Naive thymus-derived CD4-positive, alpha-beta T cell (primary cell): Measurements from ENCODE around the gene ATP5IF1. TPM values are rescaled to one million over a fixed set of nuclear protein-coding genes. Genes with fewer than 3 reads are reported as not detected.

Source experiments
- ATAC-seq: fragments of 150-1000 bp; cut with Tn5 transposase; 2 replicates; pipeline ENCODE4 v1.10.0; 2021; ENCODE audit warnings: mild to moderate bottlenecking, moderate library complexity
- CTCF ChIA-PET: fragments of 350-600 bp; sonication (Branson Sonifier 250); formaldehyde crosslinking; loops from one replicate; lab custom pipeline; 2021; ENCODE audit warnings: antibody characterized with exemption; lab: Charles Lee
- POLR2A ChIA-PET: fragments of 350-600 bp; sonication (Branson Sonifier 250); formaldehyde crosslinking; loops from one replicate; lab custom pipeline; 2021; ENCODE audit warnings: antibody characterized with exemption, inconsistent platforms; lab: Charles Lee
- DNase-seq, 9 donors: peaks; one replicate each; pipeline versions ENCODE4 v3.0.0 to v3.0.0-alpha.2; 2020 to 2022; ENCODE audit warnings: mixed read lengths in 1 of 9
- H3K27ac ChIP-seq: one replicate; pipeline ENCODE4 v1.7.0; 2013; ENCODE audit warnings: mild to moderate bottlenecking, low read depth, low read length, moderate library complexity
- H3K27me3 ChIP-seq, 2 donors: one replicate each; pipeline ENCODE4 v1.7.0; 2013; ENCODE audit warnings: low read length in 2 of 2, mild to moderate bottlenecking in 2 of 2, moderate library complexity in 2 of 2; ENCODE audit not compliant: control insufficient read depth in 2 of 2, insufficient read depth in 2 of 2
- H3K36me3 ChIP-seq, 3 experiments: 1 replicate in 2 of 3; 2 replicates in 1 of 3; pipeline ENCODE4 v1.7.0; 2013; ENCODE audit warnings: low read length in 3 of 3, mild to moderate bottlenecking in 3 of 3, moderate library complexity in 1 of 3; ENCODE audit not compliant: insufficient read depth in 3 of 3, control insufficient read depth in 2 of 3
- H3K4me1 ChIP-seq, 2 donors: one replicate each; pipeline ENCODE4 v1.7.0; 2013; ENCODE audit warnings: low read length in 2 of 2, mild to moderate bottlenecking in 2 of 2, moderate library complexity in 1 of 2; ENCODE audit not compliant: control insufficient read depth in 2 of 2, insufficient read depth in 2 of 2
- H3K4me3 ChIP-seq: 2 replicates; pipeline ENCODE4 v1.7.0; 2013; ENCODE audit warnings: mild to moderate bottlenecking, low read length
- H3K9me3 ChIP-seq, 3 experiments: 1 replicate in 2 of 3; 2 replicates in 1 of 3; pipeline ENCODE4 v1.7.0; 2013; ENCODE audit warnings: low read length in 3 of 3; ENCODE audit not compliant: control insufficient read depth in 2 of 3
- H3K27ac Mint-ChIP-seq, 9 donors: one replicate each; pipeline ENCODE4 v1.8.0; 2020 to 2022; ENCODE audit warnings: mixed read lengths in 9 of 9, mild to moderate bottlenecking in 8 of 9, moderate library complexity in 5 of 9, inconsistent platforms in 2 of 9
- H3K27me3 Mint-ChIP-seq, 5 donors: one replicate each; pipeline ENCODE4 v1.8.0; 2021 to 2022; ENCODE audit warnings: mixed read lengths in 5 of 5, mild to moderate bottlenecking in 1 of 5
- H3K36me3 Mint-ChIP-seq, 5 donors: one replicate each; pipeline ENCODE4 v1.8.0; 2020 to 2022; ENCODE audit warnings: mixed read lengths in 5 of 5, mild to moderate bottlenecking in 3 of 5, inconsistent platforms in 1 of 5
- H3K4me1 Mint-ChIP-seq, 7 donors: one replicate each; pipeline ENCODE4 v1.8.0; 2020 to 2022; ENCODE audit warnings: mixed read lengths in 7 of 7, mild to moderate bottlenecking in 3 of 7, inconsistent platforms in 1 of 7
- H3K4me3 Mint-ChIP-seq, 10 donors: one replicate each; pipeline ENCODE4 v1.8.0; 2020 to 2022; ENCODE audit warnings: mild to moderate bottlenecking in 10 of 10, mixed read lengths in 10 of 10, moderate library complexity in 6 of 10, inconsistent platforms in 2 of 10
- H3K9me3 Mint-ChIP-seq, 11 donors: one replicate each; pipeline ENCODE4 v1.8.0; 2020 to 2022; ENCODE audit warnings: mixed read lengths in 11 of 11, mild to moderate bottlenecking in 4 of 11, inconsistent platforms in 1 of 11, moderate library complexity in 1 of 11
- intact Hi-C, 2 donors: fragments of 100-400 bp; cut with micrococcal nuclease; formaldehyde crosslinking; loops; one replicate each; pipeline ENCODE4 v1.15.1; 2023
- polyA plus RNA-seq, 2 donors: library from polyadenylated mRNA; unstranded; fragments of 300-500 nt; fragmentation: Illumina TruSeq; gene quantifications; one replicate each; pipeline ENCODE4 v1.2.3, GENCODE V29; 2021
- total RNA-seq, 6 experiments: library from RNA in 5 of 6; stranded (reverse) in 5 of 6; gene quantifications; 1 replicate in 5 of 6; 2 replicates in 1 of 6; pipeline ENCODE4 v1.2.3 and lab custom pipeline; 2021 to 2026

The ATP5IF1 gene
- total and polyA plus RNA-seq, 7 experiments from 2014 or later = 68.2 to 640 (median 148) TPM

GRCh38 chr1:28232558-28233263 is 3.2 kb upstream of the ATP5IF1 start, which contains the start of gene DNAJC8:
TSS of gene DNAJC8 (minus strand) at chr1:28233029. CDS start at chr1:28232998, 31 bp downstream.
- Mint-ChIP-seq H3K4me1 (peaks cover 7 to 48% (median 32%) of the 10 kb centered on the region in 7 donors), H3K4me3 (peak within 1 kb of the TSS; percentile 96 to 100 (median 99)), H3K27ac (peak within 1 kb of the TSS; percentile 95 to 100 (median 99)), H3K27me3 (no peaks in the 10 kb centered on the region), H3K9me3 (no peaks in the 10 kb centered on the region), H3K36me3 (peaks cover 4 to 13% (median 10%) of the 10 kb centered on the region in 5 donors)
- ChIA-PET POLR2A (interaction anchor here (0.6 to 13.7 kb wide), 7 partner anchors 13 to 346 kb away, joined by 3 to 184 read pairs (median 3); partner anchors contain the start of genes EYA3 and SESN2), CTCF (interaction anchor here (1.2 kb wide), 1 partner anchor 16 kb away, joined by 6 read pairs; no protein-coding TSS in a partner anchor)
- Histone ChIP-seq H3K4me3 (peak within 1 kb of the TSS; percentile 93), H3K27me3 (no peaks in the 10 kb centered on the region), H3K36me3 (peaks cover 0 to 34% (median 6%) of the 10 kb centered on the region in 3 experiments), H3K27ac (peak within 1 kb of the TSS; percentile 88), H3K4me1 (peaks cover 22 to 29% of the 10 kb centered on the region in 2 donors), H3K9me3 (no peaks in the 10 kb centered on the region)
- ATAC-seq (peak; percentile 75), DNase-seq (peak; percentile 83 to 94 (median 89))
- intact Hi-C loops = loop anchor here in 1 of 2 donors (2.0 to 5.0 kb wide), 2 partner anchors 14 to 655 kb away; no protein-coding TSS in a partner anchor

GRCh38 chr1:28233264-28233606 is 2.7 kb upstream of the ATP5IF1 start:
- ATAC-seq (no peak), DNase-seq (no peak)
- Histone ChIP-seq H3K4me1 (peaks cover 26 to 29% of the 10 kb centered on the region in 2 donors), H3K36me3 (peaks cover 0 to 29% (median 6%) of the 10 kb centered on the region in 3 experiments), H3K9me3 (no peaks in the 10 kb centered on the region), H3K4me3 (peak overlapping the region; percentile 93), H3K27ac (peak overlapping the region; percentile 88), H3K27me3 (no peaks in the 10 kb centered on the region)
- Mint-ChIP-seq H3K27me3 (no peaks in the 10 kb centered on the region), H3K9me3 (no peaks in the 10 kb centered on the region), H3K4me3 (peak overlapping the region; percentile 23 to 100 (median 85)), H3K27ac (peak overlapping the region in 8 of 9 donors; percentile 77 to 100 (median 99)), H3K36me3 (peaks cover 4 to 13% (median 10%) of the 10 kb centered on the region in 5 donors), H3K4me1 (peaks cover 7 to 48% (median 32%) of the 10 kb centered on the region in 7 donors)
- CTCF ChIA-PET = no interaction called here
- intact Hi-C loops = loop anchor here in 1 of 2 donors (2.0 to 5.0 kb wide), 2 partner anchors 14 to 654 kb away; no protein-coding TSS in a partner anchor
- POLR2A ChIA-PET = interaction anchor here (1.1 to 13.7 kb wide), 4 partner anchors 13 to 346 kb away, joined by 3 to 184 read pairs (median 4); partner anchors contain the start of genes EYA3 and SESN2

- ATAC-seq (no peak), DNase-seq (peak in 4 of 9 donors; percentile 18 to 31 (median 22))
- Histone ChIP-seq H3K9me3 (no peaks in the 10 kb centered on the region), H3K27ac (peak overlapping the region; percentile 87), H3K4me1 (peaks cover 28 to 34% of the 10 kb centered on the region in 2 donors), H3K27me3 (no peaks in the 10 kb centered on the region), H3K36me3 (peaks cover 0 to 15% (median 0%) of the 10 kb centered on the region in 3 experiments), H3K4me3 (peak overlapping the region; percentile 95)
- no peaks in the 10 kb centered on the region for H3K27me3 Mint-ChIP-seq
- ChIA-PET CTCF (interaction anchor here (1.3 to 3.0 kb wide), 2 partner anchors 10 to 12 kb away, joined by 5 to 12 read pairs; no protein-coding TSS in a partner anchor), POLR2A (interaction anchor here (0.6 to 13.7 kb wide), 10 partner anchors 9 to 411 kb away, joined by 3 to 184 read pairs (median 4); partner anchors contain the start of genes EYA3, MED18 and SESN2)
- H3K36me3 Mint-ChIP-seq = peaks cover 3 to 5% (median 4%) of the 10 kb centered on the region in 5 donors
- peaks cover 6 to 29% (median 20%) of the 10 kb centered on the region in 7 donors for H3K4me1 Mint-ChIP-seq
- H3K27ac Mint-ChIP-seq = no peak overlapping the region
- H3K9me3 Mint-ChIP-seq = no peaks in the 10 kb centered on the region
- no peak overlapping the region for H3K4me3 Mint-ChIP-seq
- intact Hi-C loops = loop anchor here (1.0 to 2.0 kb wide), 4 partner anchors 8 to 92 kb away; partner anchors contain the start of genes MED18 (in 1 of the 2) and SESN2 (in 1 of the 2)
Observed at GRCh38 chr1:28236656-28237322, 865 bp downstream of the ATP5IF1 start.

- H3K27me3 ChIP-seq = no peaks in the 10 kb centered on the region
- H3K27ac ChIP-seq = no peak overlapping the region
- Mint-ChIP-seq H3K36me3 (peaks cover 0 to 4% (median 0%) of the 10 kb centered on the region in 5 donors), H3K4me3 (no peak overlapping the region), H3K27ac (peak overlapping the region in 5 of 9 donors; percentile 41 to 78 (median 48)), H3K27me3 (no peaks in the 10 kb centered on the region), H3K4me1 (peaks cover 8 to 23% (median 16%) of the 10 kb centered on the region in 7 donors), H3K9me3 (no peaks in the 10 kb centered on the region)
- ChIA-PET CTCF (interaction anchor here (3.0 kb wide), 1 partner anchor 10 kb away, joined by 12 read pairs; no protein-coding TSS in a partner anchor), POLR2A (interaction anchor here (0.8 to 13.7 kb wide), 2 partner anchors 7 to 285 kb away, joined by 3 to 184 read pairs; no protein-coding TSS in a partner anchor)
- no peak overlapping the region for H3K4me3 ChIP-seq
- peaks cover 0 to 10% (median 0%) of the 10 kb centered on the region in 3 experiments for H3K36me3 ChIP-seq
- ATAC-seq (no peak), DNase-seq (no peak)
- peaks cover 33 to 35% of the 10 kb centered on the region in 2 donors for H3K4me1 ChIP-seq
- H3K9me3 ChIP-seq = no peaks in the 10 kb centered on the region
- intact Hi-C loops = no loop called here
Observed at GRCh38 chr1:28239004-28239403, 3.1 kb downstream of the ATP5IF1 start.

GRCh38 chr1:28240024-28240423 is 4.1 kb downstream of the ATP5IF1 start:
- no peaks in the 10 kb centered on the region for H3K27me3 Mint-ChIP-seq

More at GRCh38 chr1:28240024-28240423, 4.1 kb downstream of the ATP5IF1 start:
- ChIA-PET CTCF (no interaction called here), POLR2A (no interaction called here)
- no peak overlapping the region for H3K4me3 Mint-ChIP-seq
- no peak for ATAC-seq
- Histone ChIP-seq H3K27ac (no peak overlapping the region), H3K4me1 (peaks cover 43 to 45% of the 10 kb centered on the region in 2 donors), H3K4me3 (no peak overlapping the region), H3K27me3 (no peaks in the 10 kb centered on the region), H3K36me3 (peaks cover 0 to 10% (median 0%) of the 10 kb centered on the region in 3 experiments), H3K9me3 (no peaks in the 10 kb centered on the region)
- intact Hi-C loops = loop anchor here in 1 of 2 donors (10.0 kb wide), 1 partner anchor 645 kb away; no protein-coding TSS in a partner anchor
- no peak for DNase-seq
- peaks cover 12 to 29% (median 24%) of the 10 kb centered on the region in 7 donors for H3K4me1 Mint-ChIP-seq
- no peak overlapping the region for H3K27ac Mint-ChIP-seq
- peaks cover 0 to 4% (median 0%) of the 10 kb centered on the region in 5 donors for H3K36me3 Mint-ChIP-seq
- no peaks in the 10 kb centered on the region for H3K9me3 Mint-ChIP-seq
